ENCODE measurements around the gene FLNB. TPM values are rescaled to one million over a fixed set of nuclear protein-coding genes. Genes with fewer than 3 reads are reported as not detected.

The FLNB gene
- total and polyA plus RNA-seq, 10 of the 15 experiments (the other 5 are each of a cell fraction or from before 2014, with no cell fraction given) = 13.6 to 51.8 (median 26.4) TPM

- DNase-seq (ENCODE audit: low read depth, low spot score) = no peak
- H3K4me3 ChIP-seq = no peak overlapping the region
- BruUV-seq (replicated peaks) = no TSS peak
- TF ChIP-seq EP300 (IDR thresholded peaks at IDR 0.05; ENCODE audit: borderline replicate concordance in 1 of 2, control insufficient read depth in 1 of 2, low read depth in 2 of 2, low read length in 2 of 2) = 0 out of 4 replicates have a peak, but pooled peaks of 1 of the 2 experiments have one; percentile 10
- no peak for TF ChIP-seq SMC3 (IDR thresholded peaks at IDR 0.05; ENCODE audit: borderline replicate concordance, low read length)
- no peak overlapping the region for H2AFZ ChIP-seq (ENCODE audit: control insufficient read depth, low read depth, low read length)
- ATAC-seq = no peak
- H3K79me2 ChIP-seq (ENCODE audit: control insufficient read depth, insufficient read depth, low read length) = peaks cover 6% of the 10 kb centered on the region
- CTCF ChIA-PET = interaction anchor here (0.6 to 5.5 kb wide), 10 partner anchors 9 to 592 kb away, joined by 3 to 28 read pairs (median 4); partner anchors contain the start of gene FLNB
- POLR2A ChIA-PET = interaction anchor here (0.6 to 8.6 kb wide), 5 partner anchors 9 to 42 kb away, joined by 3 to 75 read pairs (median 4); no protein-coding TSS in a partner anchor
- no peak overlapping the region for H3K27ac ChIP-seq (ENCODE audit: control insufficient read depth, insufficient read depth)
- intact Hi-C loops (cut with micrococcal nuclease; ENCODE audit: unreplicated experiment) (no loop called here), in situ Hi-C loops (cut with MboI) (no loop called here)
- H3K9me3 ChIP-seq (replicated peaks; ENCODE audit: control insufficient read depth, insufficient read depth, low read length) = no peaks in the 10 kb centered on the region
- no peaks in the 10 kb centered on the region for H3K36me3 ChIP-seq (ENCODE audit: control insufficient read depth in 2 of 2, insufficient read depth in 2 of 2, low read length in 1 of 2)
- WGBS (ENCODE audit: insufficient coverage, insufficient replicate concordance, low lambda C conversion rate, missing lambda C conversion rate) = 82% methylated on average over 4 of the region's 4 CpGs
- H4K20me1 ChIP-seq (ENCODE audit: control insufficient read depth, insufficient read depth) = no peaks in the 10 kb centered on the region
- RAD21 ChIA-PET (ENCODE audit: unreplicated experiment) = interaction anchor here (0.7 to 2.3 kb wide), 11 partner anchors 9 to 133 kb away, joined by 3 to 15 read pairs (median 5); partner anchors contain the start of gene FLNB
- no peaks in the 10 kb centered on the region for H3K27me3 ChIP-seq (replicated peaks in 1 of 2; ENCODE audit: control insufficient read depth in 2 of 2, insufficient read depth in 2 of 2, low read length in 1 of 2)
- peaks cover 38% of the 10 kb centered on the region for H3K4me1 ChIP-seq (ENCODE audit: control insufficient read depth, insufficient read depth, low read length)
- SMC1A ChIA-PET (ENCODE audit: uncharacterized antibody, unreplicated experiment) = interaction anchor here (0.8 to 13.2 kb wide), 11 partner anchors 8 to 134 kb away, joined by 3 to 135 read pairs (median 4); partner anchors contain the start of gene FLNB
- FAIRE-seq = no peak
- no peak overlapping the region for H3K4me2 ChIP-seq (ENCODE audit: control insufficient read depth, insufficient read depth)
- no peak overlapping the region for H3K9ac ChIP-seq (ENCODE audit: control insufficient read depth, insufficient read depth, low read length)
These were observed 24.0 kb downstream of the FLNB start for GRCh38 chr3:58032186-58032585.

- H4K20me1 ChIP-seq (ENCODE audit: control insufficient read depth, insufficient read depth) = no peaks in the 10 kb centered on the region
- BruUV-seq (replicated peaks) = no TSS peak
- H3K9me3 ChIP-seq (replicated peaks; ENCODE audit: control insufficient read depth, insufficient read depth, low read length) = no peaks in the 10 kb centered on the region
- H3K36me3 ChIP-seq (ENCODE audit: control insufficient read depth in 2 of 2, insufficient read depth in 2 of 2, low read length in 1 of 2) = no peaks in the 10 kb centered on the region
- ChIA-PET POLR2A (interaction anchor here (0.6 to 8.6 kb wide), 13 partner anchors 8 to 344 kb away, joined by 3 to 75 read pairs (median 3); partner anchors contain the start of genes HTD2 and RPP14), RAD21 (ENCODE audit: unreplicated experiment) (interaction anchor here (0.6 to 3.7 kb wide), 22 partner anchors 9 to 812 kb away, joined by 3 to 25 read pairs (median 6); partner anchors contain the start of gene FLNB), SMC1A (ENCODE audit: uncharacterized antibody, unreplicated experiment) (interaction anchor here (0.6 to 13.2 kb wide), 24 partner anchors 9 to 416 kb away, joined by 3 to 135 read pairs (median 5); partner anchors contain the start of gene FLNB), CTCF (interaction anchor here (0.6 to 3.0 kb wide), 11 partner anchors 10 to 271 kb away, joined by 3 to 25 read pairs (median 4); partner anchors contain the start of genes FLNB, HTD2 and RPP14)
- no peaks in the 10 kb centered on the region for H3K27me3 ChIP-seq (replicated peaks in 1 of 2; ENCODE audit: control insufficient read depth in 2 of 2, insufficient read depth in 2 of 2, low read length in 1 of 2)
- H3K9ac ChIP-seq (ENCODE audit: control insufficient read depth, insufficient read depth, low read length) = peak overlapping the region; percentile 62
- H3K27ac ChIP-seq (ENCODE audit: control insufficient read depth, insufficient read depth) = peak overlapping the region; percentile 85
- DNase-seq (ENCODE audit: low read depth, low spot score) = peak; percentile 96
- peak; percentile 96 for FAIRE-seq
- 7% methylated on average over 6 of the region's 6 CpGs for WGBS (ENCODE audit: insufficient coverage, insufficient replicate concordance, low lambda C conversion rate, missing lambda C conversion rate)
- H2AFZ ChIP-seq (ENCODE audit: control insufficient read depth, low read depth, low read length) = peak overlapping the region; percentile 42
- H3K4me1 ChIP-seq (ENCODE audit: control insufficient read depth, insufficient read depth, low read length) = peaks cover 44% of the 10 kb centered on the region
- in situ Hi-C loops (cut with MboI) = no loop called here
- H3K79me2 ChIP-seq (ENCODE audit: control insufficient read depth, insufficient read depth, low read length) = peaks cover 8% of the 10 kb centered on the region
- H3K4me2 ChIP-seq (ENCODE audit: control insufficient read depth, insufficient read depth) = peak overlapping the region; percentile 83
- peak; percentile 96 for ATAC-seq
- intact Hi-C loops (cut with micrococcal nuclease; ENCODE audit: unreplicated experiment) = loop anchor here (2.0 kb wide), 1 partner anchor 22 kb away; no protein-coding TSS in a partner anchor
- peak overlapping the region; percentile 8; the same call in 1 of the 2 replicates for H3K4me3 ChIP-seq
- TF ChIP-seq RELA (IDR thresholded peaks at IDR 0.05; ENCODE audit: borderline replicate concordance, partially characterized antibody) = peak; percentile 86
- TF ChIP-seq RELB (IDR thresholded peaks at IDR 0.05; ENCODE audit: low read depth) = peak; percentile 97
- TF ChIP-seq SIX5 (IDR thresholded peaks at IDR 0.05; ENCODE audit: low read depth, low read length, severe bottlenecking) = no peak
- peak; percentile 98 for TF ChIP-seq MTA2 (IDR thresholded peaks at IDR 0.05; ENCODE audit: low read depth)
- no peak for TF ChIP-seq HCFC1 (IDR thresholded peaks at IDR 0.05; ENCODE audit: low read length)
- no peak for TF ChIP-seq CHD4 (IDR thresholded peaks at IDR 0.05)
- TF ChIP-seq CREB1 (IDR thresholded peaks at IDR 0.05; ENCODE audit: low read depth) = peak; percentile 76
- TF ChIP-seq NRF1 (conservative IDR thresholded peaks at IDR 0.05; ENCODE audit: low read depth, low read length) = no peak
- peak in 1 of 2 experiments; percentile 68; a peak in 1 of 4 replicates for TF ChIP-seq ETV6 (conservative IDR thresholded peaks at IDR 0.05 in 1 of 2, IDR thresholded peaks at IDR 0.05 in 1 of 2; ENCODE audit: borderline replicate concordance in 1 of 2, low read depth in 1 of 2)
- peak; percentile 71 for TF ChIP-seq IKZF1 (conservative IDR thresholded peaks at IDR 0.05)
- TF ChIP-seq RBBP5 (conservative IDR thresholded peaks at IDR 0.05) = 0 out of 2 replicates have a peak, but pooled peaks have one; percentile 68
These were observed 26.7 kb downstream of the FLNB start for GRCh38 chr3:58034738-58035523.

Data from GM12878 (cell line).